Myocyte (in vitro differentiated cells): ENCODE data around the gene SNAP47. TPM values are rescaled to one million over a fixed set of nuclear protein-coding genes. Genes with fewer than 3 reads are reported as not detected.

Source experiments
- DNase-seq: peaks from one replicate; pipeline ENCODE4 v3.0.0-alpha.2; 2012; ENCODE audit warnings: low read depth
- total RNA-seq: library from RNA; depleted of rRNA; stranded (reverse); fragments of >200 nt; gene quantifications from 2 replicates; pipeline ENCODE4 v1.2.3, GENCODE V29; 2014

SNAP47 gene
- total RNA-seq, 1 donor from 2014 or later = 43.1 TPM

DNA sequence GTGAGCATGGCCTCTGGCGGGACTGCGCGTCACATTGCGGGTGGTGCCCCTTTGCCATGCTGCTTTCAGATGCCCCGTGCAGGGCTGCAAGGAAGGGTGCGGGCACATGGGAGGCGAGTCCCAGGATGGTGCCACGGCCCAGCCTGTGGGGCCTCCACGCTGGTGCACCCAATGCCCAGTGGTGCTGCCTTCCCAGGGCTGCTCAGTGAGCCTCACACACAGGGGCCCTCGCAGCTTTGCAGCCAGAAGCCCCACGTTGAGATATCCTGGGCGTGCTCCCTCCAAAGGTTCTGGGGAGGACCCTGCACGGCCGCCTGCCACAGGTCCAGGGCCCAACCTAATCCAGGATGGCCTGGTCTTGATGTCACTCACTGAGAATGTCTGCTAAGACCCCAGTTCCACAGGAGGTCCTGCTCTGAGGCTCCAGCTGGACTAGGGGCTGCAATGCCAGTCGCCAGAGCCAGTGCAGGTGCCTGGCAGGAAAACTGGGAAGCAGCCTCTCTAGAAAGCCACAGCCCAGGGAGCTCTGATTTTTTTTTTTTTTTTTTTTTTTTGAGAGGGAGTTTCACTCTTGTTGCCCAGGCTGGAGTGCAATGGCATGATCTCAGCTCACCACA is 46.2 kb downstream of the SNAP47 start:
- no peak for DNase-seq

DNA sequence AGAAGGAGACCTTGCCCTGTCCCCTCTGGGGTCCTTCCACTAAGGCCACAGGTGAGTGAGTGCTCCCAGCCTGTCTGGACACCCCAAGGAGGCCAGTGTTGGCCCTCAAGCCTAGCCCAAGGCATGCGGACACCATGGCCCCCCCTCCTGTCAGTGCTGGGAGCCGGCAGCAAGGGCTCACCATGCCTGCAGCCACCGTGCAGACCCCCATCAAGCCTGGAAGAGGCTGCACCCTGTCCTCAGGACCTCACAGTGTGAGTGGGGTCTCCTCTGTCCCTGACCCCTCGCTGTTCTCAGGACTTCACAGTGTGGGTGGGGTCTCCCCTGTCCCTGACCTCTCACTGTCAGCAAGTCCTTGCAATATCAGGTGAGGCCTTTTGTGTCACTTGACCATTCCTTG is 47.0 kb downstream of the SNAP47 start:
- no peak for DNase-seq

DNA sequence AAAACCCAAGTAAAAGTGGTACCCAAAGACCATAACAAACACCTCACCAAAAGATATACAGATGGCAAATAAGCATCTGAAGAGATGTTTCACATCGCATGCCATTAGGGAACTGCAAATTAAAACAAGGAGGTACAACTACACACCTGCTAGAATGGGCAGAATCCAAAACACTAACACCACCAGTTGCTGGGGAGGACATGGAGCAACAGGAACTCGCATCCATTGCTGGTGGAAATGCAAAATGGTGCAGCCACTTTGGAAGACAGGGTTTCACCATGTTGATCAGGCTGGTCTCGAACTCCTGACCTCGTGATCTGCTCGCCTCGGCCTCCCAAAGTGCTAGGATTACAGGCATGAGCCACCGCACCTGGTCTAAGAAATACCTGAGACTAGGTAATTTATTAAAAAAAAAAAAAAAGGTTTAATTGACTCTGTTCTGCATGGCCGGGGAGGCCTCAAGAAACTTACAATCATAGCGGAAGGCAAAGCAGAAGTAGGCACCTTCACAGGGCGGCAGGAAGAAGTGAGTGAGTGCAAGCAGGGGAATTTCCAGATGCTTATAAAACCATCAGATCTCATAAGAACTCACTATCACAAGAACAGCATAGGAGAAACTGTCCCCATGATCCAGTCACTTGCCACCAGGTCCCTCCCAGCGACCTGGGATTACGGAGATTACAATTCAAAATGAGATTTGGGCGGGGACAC is 50.0 kb downstream of the SNAP47 start:
- no peak for DNase-seq

DNA sequence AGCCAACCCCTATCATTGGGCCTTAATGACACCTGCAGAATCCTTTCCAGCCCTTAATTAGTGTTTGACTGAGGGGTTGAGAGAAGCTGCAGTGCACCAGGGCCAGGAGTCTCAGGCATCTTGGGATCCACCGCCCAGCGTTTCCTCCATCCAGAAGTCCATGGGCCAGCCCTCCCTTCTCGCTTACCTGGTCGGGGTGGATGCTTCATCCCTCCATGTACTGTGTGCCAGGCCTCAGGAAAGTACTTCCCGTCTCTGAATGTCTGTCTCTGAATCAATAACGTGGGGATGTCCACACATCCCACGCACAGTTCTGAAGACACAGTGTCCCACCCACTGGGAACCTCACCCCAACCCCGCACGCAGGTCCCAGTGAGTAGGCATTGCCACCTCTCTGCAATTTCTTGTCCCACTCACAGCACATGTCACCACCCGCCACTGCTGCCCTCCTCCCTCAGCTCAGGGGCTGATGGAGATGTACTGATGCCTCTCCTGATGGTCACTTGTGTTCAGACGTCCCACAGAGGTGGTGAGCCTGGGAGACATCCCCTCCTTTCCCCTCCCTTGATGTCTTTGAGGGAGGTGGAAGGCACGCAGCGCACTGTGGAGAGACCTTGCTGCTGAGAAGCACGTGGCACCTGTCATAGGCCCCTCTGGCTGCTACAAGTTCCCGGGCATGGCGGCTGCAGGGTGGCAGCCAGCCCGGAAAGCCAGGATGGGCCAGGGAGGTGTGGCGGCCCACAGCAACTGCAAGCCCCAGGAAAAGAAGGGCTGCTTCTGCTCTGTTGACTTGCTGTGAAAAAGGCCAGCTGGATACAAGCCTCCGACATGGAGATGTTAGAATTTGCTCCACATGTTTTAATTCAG is 50.8 kb downstream of the SNAP47 start:
- DNase-seq = peak; percentile 37

DNA sequence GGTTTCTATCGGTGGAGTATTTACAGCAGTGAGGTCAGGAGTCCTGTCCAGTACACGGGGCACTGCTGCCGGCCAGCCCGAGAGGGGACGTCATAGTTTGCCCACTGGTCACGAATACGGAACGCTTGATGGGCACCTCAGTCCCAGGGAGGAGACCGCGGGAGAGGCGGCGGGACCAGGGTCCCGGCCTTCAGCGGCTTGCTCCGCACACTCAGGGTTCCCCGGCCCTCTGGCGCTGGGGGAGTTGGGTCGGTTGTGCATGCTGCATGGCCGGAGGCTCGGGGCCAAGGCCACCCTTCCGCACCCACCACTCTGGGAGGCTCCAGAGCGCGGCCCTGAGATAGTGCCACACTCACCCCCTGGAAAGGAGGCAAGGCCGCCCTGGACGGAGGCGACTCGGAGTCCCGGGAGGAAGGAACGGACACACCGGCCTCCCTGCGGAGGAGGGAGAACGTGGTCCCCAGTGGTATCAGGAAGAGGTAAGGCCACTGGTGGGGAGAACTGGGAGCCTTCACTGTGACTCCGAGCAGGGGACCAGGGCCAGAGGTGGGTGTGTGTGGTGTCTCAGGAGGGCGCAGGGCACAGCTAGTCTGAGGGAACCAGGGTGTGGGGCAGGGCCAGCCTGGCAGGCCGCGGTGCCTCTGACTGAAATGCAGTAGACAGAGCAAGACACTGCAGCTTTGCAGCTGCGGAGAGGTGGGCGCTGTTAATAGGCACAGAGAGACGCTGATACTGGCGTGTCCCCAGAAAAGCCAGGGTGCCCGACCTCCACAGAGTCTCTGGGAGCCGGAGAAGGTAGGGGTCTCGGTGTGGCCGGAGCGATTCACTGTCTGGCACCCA is 51.7 kb downstream of the SNAP47 start:
- DNase-seq = no peak

DNA sequence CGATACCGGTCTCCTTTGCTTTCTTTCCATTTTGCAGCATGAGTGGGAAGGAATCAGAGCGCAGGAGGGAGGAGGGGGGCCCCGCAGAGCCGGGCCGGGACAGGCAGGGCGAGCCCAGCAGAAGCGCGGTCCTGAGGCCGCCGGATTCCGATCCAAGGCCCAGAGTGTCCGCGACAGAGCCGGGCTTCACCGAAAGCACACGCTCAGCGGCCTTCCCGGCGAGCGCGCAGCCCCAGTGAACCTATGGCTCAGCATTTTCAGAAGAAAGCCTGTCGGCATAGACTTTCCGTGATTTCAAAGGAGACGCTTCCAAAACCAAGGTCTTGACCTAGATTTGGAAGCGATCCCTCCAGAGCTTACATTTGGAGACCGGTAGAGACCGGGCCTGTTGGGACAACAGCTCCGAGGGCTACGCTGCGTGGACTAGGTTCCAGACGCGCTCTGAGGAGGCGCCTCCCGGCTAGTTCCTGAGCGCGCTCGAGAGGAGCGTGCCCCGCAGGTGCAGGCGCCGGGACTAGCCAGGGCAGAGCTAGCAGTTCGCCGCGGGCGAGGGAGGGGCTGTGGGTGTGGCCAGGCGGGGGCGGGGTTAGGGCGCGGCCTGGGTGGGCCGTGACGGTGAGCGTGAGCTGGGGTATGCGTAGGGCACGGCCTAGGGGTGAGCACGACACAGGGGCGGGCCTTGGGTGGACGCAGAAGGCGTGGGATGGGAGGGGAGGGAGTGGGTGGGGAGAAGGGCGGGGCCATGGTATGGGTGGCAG is 52.5 kb downstream of the SNAP47 start:
- DNase-seq = peak; percentile 87

DNA sequence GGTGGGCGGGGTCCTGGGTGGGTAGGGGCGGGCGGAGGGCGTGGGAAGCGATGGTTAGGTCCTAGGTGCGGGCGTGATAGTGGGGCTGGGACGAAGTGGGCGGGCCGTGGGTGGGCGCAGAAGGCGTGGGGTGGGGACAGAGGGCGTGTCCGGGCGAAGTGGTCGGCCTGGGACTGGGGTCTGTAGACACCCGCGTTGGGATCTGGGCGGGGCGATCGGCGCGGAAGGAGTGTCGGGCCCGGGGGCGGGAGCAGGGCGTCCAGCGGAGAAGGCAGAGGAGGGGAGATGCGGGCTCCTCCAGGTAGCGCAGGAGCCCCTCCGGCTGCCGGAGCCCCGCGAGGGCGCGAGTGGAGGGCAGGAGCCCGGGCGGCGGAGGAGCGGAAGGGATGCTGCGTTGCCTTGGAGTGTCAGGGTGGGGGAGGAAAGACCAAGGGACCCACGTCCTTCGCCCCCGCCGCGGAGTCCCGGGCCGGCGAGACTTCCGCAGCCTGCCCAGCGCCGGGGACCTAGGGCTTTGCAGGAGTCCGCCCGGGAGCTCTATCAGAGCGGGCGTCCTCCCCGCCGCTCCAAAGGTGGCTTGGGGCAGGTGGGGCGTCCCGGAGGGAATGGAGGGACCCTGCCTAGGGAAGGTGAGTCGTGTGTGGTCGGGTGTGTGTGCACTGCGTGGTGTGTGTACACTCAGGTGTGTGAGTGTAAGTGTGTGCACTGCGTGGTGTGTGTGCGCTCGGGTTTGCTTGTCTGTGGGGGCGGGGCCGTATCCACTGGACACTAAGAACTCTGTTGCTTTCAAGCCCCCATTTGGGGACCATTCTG is 53.2 kb downstream of the SNAP47 start:
- peak; percentile 43 for DNase-seq

DNA sequence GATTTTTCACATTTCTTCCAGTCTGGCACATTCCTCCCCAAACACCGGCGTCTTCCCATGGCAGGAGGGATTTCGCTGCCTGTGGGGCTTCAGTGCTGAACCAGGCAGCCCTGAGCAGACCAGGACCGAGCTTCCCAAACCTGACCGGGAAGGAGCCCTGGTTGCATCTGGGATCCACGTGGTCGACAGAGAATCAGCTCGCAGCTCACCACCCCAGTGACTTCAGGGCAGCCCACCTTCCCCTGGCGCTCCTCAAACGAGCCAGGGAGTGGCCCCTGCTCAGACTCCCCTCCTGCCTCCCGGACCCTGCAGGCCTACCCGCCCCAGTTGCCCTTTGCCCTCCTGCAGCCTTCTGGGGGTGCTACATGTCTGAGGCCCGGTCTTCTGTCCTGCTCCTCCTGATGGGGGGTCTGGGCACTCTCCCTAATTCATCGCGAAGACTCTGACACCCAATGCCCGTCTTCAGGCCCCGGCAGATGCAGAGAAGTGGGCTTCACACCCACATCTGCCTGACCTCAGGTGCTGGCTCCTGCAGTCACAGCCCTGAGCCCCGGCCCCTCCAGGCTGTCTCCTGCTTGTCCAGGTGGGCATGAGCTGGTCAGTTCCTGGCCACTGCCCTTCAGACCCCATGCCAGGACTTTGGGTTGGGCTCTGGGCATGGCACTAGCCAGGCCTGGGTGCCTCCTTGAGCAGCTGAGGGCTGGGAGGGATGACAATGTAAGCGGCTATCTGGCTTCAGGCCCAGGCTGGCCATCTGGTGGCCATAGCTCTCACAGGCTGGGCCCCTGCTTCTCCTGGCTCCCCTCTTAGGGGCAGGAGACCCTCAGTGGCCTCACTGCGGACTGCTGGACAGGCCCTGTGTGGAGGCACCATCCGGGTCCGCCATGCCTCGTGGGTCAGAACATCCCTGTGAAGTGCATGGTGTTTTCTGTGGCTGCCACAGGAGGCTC is 54.1 kb downstream of the SNAP47 start:
- peak; percentile 73 for DNase-seq

DNA sequence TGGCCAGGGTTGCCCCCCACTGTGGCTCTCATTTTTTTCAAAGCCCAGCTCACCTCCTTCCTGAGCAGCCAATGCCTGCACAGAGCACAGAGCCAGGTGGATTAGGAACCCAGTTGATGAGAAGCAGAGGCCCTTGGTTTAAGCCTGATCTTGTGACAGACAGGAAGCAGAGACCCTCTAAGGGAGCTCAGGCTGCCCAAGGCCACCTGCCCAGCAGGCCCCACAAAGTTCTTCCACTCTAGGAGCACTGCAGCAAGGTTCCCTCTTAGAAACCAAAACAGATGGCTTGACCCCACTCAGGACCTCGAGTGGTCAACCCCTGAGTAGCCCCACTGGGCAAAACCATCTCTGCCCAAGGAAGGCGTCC is 54.8 kb downstream of the SNAP47 start:
- DNase-seq = no peak

DNA sequence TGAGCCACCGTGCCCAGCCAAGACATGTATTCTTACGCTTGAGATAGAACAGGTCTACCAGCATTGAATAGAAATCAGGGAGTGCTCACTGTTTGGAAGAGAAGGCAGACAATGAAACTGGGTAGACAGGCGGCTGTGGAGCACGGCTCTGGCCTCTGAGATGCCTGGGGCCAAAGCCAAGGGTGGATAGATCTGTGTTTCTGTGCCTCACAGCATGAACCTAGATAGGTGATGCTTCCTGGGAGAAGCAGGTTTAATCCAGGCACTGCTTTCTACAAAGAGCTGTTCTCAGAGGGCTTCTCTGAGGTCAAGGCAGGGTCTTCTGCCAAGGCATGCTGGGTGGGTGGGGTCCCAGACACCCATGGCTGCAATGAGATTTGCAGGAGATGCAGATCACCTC is 55.6 kb downstream of the SNAP47 start:
- DNase-seq = no peak

DNA sequence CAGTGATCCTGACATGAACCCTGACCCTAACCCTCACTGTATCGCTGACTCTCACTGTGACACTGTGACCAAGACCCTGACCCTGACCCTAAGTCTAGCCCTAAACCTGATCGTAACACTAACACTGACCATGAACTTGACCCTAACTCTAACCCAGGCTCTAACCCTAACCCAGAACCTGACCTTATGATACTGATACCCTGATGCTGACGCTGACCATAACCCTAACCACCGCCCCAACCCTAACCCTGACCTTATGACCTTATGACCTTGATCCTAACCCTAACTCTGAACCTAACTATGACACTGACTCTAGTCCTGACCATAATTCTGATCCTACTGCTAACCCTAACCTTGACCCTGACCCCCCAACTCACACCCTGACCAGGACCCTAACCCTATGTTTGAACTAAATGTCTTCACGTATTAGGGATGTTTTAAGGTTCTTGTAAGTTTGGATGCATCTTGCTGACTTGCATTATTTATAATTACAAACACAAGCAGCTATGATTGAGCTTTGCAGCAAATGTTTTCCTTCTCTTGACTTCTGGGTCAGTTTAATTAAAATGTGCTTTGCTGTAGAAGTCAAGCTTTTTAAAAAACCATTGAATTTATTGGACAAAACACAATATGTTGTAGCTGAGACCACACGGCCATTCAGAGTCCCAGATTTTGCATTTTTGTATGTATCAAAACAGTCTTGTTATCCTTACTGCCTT is 56.3 kb downstream of the SNAP47 start:
- DNase-seq = no peak

DNA sequence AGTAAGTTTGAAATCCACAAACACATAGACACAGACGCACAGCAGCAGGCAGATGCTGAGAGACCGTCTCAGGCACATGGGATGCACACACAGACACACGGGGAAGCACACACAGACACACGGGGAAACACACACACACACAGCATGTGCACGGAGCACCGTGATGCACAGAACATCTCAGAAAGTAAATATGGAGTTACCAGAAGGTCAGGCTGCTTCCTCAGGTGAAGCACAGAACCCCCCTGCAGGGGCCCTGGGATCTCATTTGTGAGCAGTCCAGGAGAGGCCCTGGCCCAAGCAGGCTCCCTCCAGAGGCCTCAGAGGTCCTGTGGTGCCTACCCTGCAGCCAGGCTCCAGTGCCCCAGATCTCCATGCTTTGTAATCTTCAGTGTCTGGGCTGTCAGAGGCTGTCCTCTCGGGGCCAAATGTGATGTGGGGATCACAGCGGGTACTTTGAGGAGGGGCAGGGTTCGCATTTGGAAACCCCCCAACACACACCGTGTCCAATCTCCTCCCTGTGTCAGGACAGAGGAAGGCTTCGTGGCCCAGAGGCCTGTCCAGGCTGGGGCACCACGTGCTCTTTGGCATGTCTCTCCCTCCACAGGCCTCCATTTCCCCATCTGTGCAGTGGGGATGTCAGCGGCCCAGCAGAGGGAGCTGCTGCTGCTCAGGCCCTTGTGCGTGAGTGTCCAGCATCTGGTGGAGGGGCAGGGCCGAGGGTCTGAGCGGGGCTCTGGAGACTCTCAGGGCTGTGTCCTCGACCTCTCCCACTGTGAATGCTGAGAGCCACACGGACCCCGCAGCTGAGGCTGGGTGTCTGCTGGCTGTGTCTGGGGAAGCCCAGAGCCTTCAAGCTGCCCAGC is 57.2 kb downstream of the SNAP47 start:
- DNase-seq = no peak

DNA sequence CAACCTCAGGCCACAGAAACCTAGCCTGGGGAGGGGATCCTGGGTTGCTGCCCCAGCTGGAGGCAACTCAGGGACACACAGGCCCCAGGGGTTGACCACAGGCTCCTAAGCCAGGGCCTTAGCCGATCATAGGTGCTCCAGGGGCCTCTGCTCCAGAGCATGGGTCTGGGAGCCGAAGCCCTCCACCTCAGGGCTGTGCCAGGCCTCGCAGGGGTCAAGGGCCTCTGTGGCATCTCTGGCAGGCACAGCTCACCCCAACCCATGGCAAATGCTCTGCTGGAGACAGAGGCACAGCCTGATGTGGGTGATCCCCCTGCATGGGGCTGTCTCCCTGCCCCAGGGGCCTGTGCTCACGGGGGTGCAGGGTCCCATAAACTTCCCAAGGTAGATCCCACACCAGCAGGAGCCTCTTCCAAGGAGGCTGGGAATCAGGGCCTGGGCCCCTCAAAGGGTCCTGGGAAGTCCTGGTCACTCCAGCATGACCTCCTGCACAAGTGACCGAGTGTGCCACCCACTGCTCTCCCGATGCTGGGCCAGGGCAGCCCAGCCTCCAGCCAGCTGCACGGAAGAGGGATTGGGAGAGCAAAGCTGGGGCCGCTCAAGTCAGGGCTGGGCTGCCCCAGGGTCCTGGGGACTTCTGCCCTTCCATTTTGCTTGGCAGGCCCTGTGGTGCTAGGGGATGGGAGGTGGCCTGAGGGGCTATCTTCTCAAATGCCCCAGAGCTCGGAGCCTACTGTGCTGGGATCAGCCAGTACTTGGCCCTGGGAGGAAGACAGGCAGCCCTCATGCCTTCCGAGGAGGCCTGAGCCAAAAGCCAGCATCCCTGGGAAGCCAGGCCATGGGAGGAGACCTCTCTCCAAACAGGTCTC is 58.1 kb downstream of the SNAP47 start:
- DNase-seq = no peak

DNA sequence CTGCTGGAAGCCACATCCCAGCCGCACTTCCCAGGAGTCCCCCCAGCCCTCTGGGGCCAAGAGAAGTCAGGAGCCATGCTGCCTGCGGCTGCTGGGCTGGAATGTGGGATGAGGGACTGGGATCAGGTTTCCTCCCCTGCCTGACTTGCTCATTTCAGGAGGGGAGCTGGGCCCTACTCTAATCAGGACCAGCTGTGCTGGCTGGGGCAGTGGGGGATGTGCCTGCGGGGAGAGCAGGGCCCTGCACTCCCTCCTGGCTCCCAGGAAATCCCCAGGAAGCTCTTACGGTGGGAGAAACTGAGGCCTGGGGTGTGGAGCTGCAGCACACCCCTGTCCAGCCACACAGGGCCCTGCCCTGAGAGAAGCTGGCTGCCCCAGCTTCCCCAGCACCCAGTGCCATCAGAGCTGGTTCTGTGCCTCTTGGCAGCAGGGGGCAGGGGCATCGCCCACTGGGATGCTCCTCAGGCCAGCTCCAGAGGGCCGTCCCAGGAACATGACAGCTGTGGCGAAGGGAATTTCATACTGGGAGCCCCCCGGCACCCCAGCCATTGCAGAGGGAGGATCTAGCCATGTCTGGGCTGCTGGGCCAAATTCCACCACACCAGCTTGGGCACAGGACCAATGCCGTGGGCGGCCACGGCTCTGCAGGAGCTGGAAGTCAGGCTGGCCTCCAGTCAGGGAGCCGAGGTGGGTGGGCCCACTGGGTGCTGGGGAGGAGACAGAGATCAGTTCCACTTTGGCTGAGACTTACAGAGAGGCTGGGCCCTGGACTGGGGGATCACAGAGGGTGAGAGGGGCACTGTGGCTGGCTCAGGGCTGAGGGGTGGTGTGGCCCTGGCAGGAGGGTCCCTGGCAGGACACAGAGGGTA is 58.9 kb downstream of the SNAP47 start:
- peak; percentile 78 for DNase-seq

DNA sequence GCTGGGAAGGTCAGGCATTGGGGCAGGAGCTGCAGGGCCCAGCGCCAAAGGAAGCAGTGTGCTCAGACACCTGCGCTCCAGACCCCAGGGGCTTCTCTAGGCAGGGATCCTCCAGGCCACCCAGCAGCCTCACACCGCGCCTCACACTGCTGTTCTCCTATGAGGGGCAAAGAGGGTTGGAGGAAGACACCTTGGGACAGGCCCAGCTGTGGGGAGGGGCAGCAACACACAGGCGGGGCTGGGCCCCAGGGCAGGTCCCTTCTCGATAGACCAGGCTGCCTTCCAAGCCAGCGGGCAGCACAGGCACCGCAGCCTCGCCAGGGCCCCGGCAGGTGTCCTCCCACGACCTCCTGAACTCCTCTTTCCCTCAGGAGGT is 59.6 kb downstream of the SNAP47 start:
- DNase-seq = no peak
